GM19328 (cell line): ENCODE measurements around the gene ACVR1.
A peak's percentile ranks its signal among the peaks of the same experiment; 100 is the strongest.

Experiments used
- ATAC-seq: cut with Tn5 transposase; IDR thresholded peaks from one replicate; pipeline ENCODE4 v1.9.1; 2021; ENCODE audit warnings: mild to moderate bottlenecking, moderate library complexity; ENCODE audit not compliant: unreplicated experiment

ACVR1 gene

GRCh38 chr2:157876066-157876785 is at the start of gene ACVR1:
Gene ACVR1 (minus strand): TSS chr2:157876330. CDS start chr2:157799493, 76,837 bp downstream.
- ATAC-seq: peak; percentile 80

- ATAC-seq: no peak
Observed at GRCh38 chr2:157925071-157925470, 48.9 kb upstream of the ACVR1 start.

- ATAC-seq: no peak
Observed at GRCh38 chr2:157923598-157924217, 47.6 kb upstream of the ACVR1 start.

DNA sequence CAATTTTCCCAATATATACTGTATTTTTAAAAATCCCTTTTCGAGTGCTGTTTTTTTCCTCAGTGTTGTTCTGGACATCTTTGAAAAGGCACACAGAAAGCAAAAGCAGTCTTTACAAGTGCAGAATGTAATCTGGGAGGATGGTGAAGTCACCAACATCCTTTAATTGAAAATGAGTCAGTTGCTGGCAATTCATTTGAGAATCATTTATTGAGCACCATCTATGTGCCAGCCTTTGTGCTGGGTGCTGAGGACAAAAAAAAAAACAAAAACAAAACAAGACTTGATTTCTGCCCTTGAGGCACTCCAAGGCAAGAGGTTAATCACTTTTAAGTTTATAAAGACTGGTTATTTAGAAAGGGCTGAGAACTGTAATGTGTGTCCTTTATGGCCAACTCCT is 46.7 kb upstream of the ACVR1 start:
- ATAC-seq: no peak

GRCh38 chr2:157922336-157922735 is 46.2 kb upstream of the ACVR1 start:
- no peak for ATAC-seq

- no peak for ATAC-seq
Observed at GRCh38 chr2:157920736-157921135, 44.6 kb upstream of the ACVR1 start.

DNA sequence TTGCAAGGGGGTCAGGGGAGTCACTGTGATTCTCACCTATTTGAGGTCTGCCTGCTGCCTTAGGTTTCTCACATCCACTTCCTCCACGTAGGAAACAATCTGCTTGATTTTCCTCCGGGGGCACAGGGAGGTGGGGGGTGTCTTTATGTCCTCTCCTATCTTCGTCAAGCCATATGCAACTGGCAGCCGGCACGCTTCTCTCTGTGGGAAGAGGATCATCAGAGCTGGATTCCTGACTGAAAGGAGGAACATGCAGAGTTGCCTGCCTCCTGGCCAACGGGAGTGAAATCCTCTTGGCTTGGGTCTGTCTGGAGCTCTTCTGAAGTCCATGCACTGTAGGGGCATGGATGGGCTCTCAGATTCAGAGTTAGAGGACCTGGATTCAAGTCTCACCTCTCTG is 43.1 kb upstream of the ACVR1 start:
- no peak for ATAC-seq

GRCh38 chr2:157918319-157918718 is 42.2 kb upstream of the ACVR1 start:
- no peak for ATAC-seq

- no peak for ATAC-seq
Observed at GRCh38 chr2:157911750-157912149, 35.6 kb upstream of the ACVR1 start.

DNA sequence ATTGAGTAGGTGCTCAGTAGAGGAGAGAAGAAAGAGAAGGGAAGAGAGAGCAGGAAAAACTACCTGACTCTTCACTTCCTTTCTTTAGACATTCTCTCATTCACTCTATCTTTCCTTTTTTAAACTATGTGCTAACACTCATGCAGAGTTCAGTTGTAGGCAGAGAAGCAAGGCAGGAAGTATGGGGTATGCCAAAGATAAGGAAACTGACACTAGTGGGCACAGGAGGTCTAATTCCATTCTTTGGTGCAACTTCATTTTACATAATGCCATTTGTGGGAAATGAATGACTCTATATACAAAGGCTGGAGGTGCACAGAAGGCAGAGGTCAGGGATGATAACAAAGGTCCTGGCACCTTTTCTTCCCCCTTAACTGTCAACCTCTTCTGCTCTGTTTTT is 35.1 kb upstream of the ACVR1 start:
- no peak for ATAC-seq

- ATAC-seq: no peak
Observed at GRCh38 chr2:157905092-157905491, 29.0 kb upstream of the ACVR1 start.

DNA sequence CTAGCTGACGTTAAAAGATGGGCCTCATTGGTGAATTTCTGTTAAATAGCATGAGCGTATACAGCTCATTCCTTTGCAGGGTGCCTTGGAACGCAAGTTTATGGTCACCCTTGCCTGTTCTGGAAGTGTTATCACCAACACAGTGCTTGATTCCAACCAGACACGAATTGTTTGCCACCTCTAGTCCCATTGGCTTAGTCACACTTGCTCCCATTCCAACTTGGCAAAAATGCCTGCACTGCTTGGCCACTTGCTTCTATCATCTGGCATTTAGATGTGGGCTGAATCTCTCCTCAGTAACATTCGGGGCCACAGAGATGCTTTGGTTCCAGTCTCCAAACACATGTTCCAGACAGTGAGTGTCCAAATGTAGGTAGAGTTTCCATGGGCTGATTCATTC is 27.5 kb upstream of the ACVR1 start:
- no peak for ATAC-seq

DNA sequence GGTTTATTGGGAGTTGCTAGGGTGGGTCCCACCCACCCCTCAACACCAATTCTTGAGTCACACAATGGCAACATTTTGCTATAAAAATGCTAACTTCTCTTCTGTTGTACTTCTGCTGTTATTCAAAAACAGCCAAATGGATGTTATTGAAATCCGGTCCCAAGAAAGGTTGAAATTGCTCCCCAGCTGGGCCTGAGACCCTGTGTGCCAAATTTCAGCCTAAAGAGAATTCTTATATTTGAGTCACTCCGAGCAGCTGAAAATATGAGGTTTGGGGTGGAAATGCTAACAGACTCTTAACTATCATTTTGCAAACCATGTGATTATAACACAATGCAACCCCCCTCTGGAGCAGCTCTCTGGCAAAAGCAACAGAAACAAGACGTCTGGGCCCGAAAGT is 27.0 kb upstream of the ACVR1 start:
- ATAC-seq: no peak

GRCh38 chr2:157902692-157903091 is 26.6 kb upstream of the ACVR1 start:
- ATAC-seq: no peak

DNA sequence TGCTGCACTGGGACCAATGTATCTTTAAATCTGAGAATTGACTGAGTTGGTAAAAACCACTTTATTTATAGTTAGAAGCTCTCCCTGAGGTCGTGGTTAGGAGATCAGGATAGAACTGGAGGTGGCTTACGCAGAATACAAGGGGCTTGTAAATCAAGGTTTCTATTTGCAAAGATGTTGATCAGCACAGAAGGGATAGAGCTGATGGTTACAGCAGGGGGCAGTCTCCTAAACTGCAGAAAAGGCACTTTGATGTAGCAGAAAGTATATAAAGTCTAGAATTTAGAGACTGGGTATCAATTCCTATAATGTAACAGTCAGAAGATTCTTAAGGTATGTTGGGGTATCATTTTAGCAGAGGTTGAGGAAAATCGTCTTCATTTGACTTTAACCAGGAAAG is 25.2 kb upstream of the ACVR1 start:
- no peak for ATAC-seq

GRCh38 chr2:157900684-157901083 is 24.6 kb upstream of the ACVR1 start:
- no peak for ATAC-seq

- no peak for ATAC-seq
Observed at GRCh38 chr2:157900203-157900602, 24.1 kb upstream of the ACVR1 start.

DNA sequence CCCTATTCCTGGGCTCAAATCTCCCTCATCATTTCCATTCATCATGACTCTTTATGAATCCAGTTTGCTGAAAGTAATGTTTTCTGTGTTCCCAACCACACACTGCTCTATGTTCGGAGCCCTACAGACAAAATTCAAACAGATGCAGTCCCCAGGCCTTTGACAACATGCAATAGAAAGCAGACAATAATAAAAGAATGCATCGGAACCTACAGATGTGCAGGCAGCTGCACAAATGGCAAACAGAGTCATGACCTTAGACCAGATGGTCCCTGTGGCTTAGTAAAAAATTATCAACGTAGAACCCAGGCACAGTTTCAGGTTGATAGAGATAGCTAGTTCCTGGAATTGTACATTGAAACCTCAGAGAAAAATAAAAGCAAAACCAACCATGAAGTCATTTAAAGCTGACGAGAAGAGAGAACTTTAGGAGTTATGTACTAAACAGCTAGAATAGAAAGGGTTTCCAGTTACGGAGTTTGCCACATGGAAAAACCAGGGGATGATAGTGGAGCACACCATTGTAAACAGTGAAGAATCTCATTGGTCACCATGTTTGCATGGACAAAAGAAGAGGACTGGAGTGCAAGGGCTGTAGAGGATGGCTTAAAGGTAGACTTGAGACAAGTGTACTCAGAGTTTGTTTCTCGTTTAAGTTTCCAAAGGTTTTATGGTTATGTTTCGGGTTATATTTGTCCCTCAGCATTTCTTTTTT is 23.2 kb upstream of the ACVR1 start:
- ATAC-seq: peak; percentile 50

DNA sequence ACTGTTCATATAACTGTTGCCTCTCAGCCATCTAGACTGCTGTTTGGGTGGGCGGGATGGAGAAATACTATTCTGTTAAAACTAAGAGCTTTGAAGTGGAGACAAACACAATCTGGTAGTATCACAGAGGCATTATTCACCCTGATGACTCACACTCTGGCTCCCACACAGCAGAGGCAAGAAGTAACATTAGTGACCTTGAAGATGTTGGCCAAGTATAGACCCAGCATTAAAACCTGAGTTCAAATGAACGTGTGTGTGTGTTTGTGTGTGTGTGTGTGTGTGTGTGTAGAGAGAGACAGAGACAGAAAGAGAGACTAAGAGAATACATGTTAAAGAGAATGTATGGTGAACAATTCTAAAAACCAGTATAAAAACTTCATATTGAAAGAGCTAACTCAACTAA is 22.5 kb upstream of the ACVR1 start:
- ATAC-seq: no peak

- ATAC-seq: peak; percentile 50
Observed at GRCh38 chr2:157897106-157897971, 21.2 kb upstream of the ACVR1 start.

DNA sequence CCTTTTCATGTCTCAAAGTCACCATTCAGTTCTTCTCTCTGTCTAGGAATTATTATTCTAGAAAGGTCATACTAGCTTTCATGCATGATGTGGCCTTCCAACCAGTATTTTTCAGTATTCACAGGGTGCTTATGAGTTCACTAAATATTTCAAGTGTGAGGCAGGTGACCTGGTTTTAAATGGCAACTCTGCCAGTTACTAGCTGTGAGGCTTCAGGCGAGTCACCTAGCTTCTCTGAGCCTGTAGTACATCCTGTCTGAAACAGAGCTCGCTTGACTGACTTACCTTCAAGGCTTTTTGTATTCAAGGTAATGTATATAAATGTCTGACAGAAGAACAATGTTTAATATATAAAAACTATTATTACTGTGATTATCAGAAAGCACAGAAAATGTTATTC is 19.4 kb upstream of the ACVR1 start:
- no peak for ATAC-seq
